H1 (cell line): ENCODE measurements around the gene KCNH1. TPM values are rescaled to one million over a fixed set of nuclear protein-coding genes. Genes with fewer than 3 reads are reported as not detected.

ENCODE experiments used
- CTCF ChIA-PET: fragments of 300-600 bp; sonication (Branson Sonifier 250); formaldehyde crosslinking; loops from one replicate; lab custom pipeline; 2021; ENCODE audit not compliant: partially characterized antibody; lab: Charles Lee
- POLR2A ChIA-PET: fragments of 300-600 bp; sonication (Branson Sonifier 250); formaldehyde crosslinking; loops from one replicate; lab custom pipeline; 2021; ENCODE audit warnings: inconsistent platforms; ENCODE audit not compliant: partially characterized antibody; lab: Charles Lee
- DNase-seq, 2 experiments: peaks; one replicate each; pipeline versions ENCODE4 v3.0.0 to v3.0.0-alpha.2; 2010 to 2022; ENCODE audit warnings: low spot score in 2 of 2, low read depth in 1 of 2, mixed read lengths in 1 of 2
- FAIRE-seq: peaks from 2 replicates; lab custom pipeline; 2011; peaks lifted over from hg19 to GRCh38; lab: Jason Lieb, UNC
- H2AFZ ChIP-seq: 2 replicates; pipeline ENCODE4 v1.8.1; 2012; ENCODE audit warnings: low read length, inconsistent platforms
- H2AK5ac ChIP-seq: 2 replicates; pipeline ENCODE4 v1.6.1; 2013; ENCODE audit warnings: low read depth, low read length
- H2BK120ac ChIP-seq: replicated peaks from 2 replicates; pipeline ENCODE3; 2013; ENCODE audit warnings: low read depth, low read length, inconsistent platforms
- H2BK12ac ChIP-seq: 2 replicates; pipeline ENCODE4 v1.6.1; 2013; ENCODE audit warnings: low read depth, low read length
- H2BK15ac ChIP-seq: 2 replicates; pipeline ENCODE4 v1.6.1; 2013; ENCODE audit warnings: low read length
- H2BK20ac ChIP-seq: 2 replicates; pipeline ENCODE4 v1.6.1; 2013; ENCODE audit warnings: low read length
- H2BK5ac ChIP-seq: 2 replicates; pipeline ENCODE4 v1.6.1; 2013; ENCODE audit warnings: low read depth, low read length
- H3K14ac ChIP-seq: 2 replicates; pipeline ENCODE4 v1.6.1; 2013; ENCODE audit warnings: inconsistent platforms; ENCODE audit not compliant: insufficient read length
- H3K18ac ChIP-seq: 2 replicates; pipeline ENCODE4 v1.6.1; 2013; ENCODE audit warnings: low read length; ENCODE audit errors: extremely low read depth
- H3K23ac ChIP-seq: 2 replicates; pipeline ENCODE4 v1.6.1; 2013; ENCODE audit warnings: inconsistent platforms; ENCODE audit not compliant: insufficient read length
- H3K23me2 ChIP-seq: 2 replicates; pipeline ENCODE4 v1.6.1; 2013; ENCODE audit warnings: low read depth, low read length
- H3K27ac ChIP-seq: 2 replicates; pipeline ENCODE4 v1.6.1; 2011; ENCODE audit warnings: low read depth, low read length, inconsistent platforms
- H3K27me3 ChIP-seq, 4 experiments: replicated peaks in 1 of 4; 1 replicate in 1 of 4; 2 replicates in 3 of 4; pipeline versions ENCODE4 v1.6.1 to v1.8.1; 2011 to 2013; ENCODE audit warnings: low read length in 3 of 4, mild to moderate bottlenecking in 3 of 4, inconsistent platforms in 2 of 4, mixed read lengths in 2 of 4, moderate library complexity in 1 of 4; ENCODE audit not compliant: control insufficient read depth in 3 of 4, insufficient read depth in 3 of 4; ENCODE audit errors: extremely low read depth in 1 of 4
- H3K36me3 ChIP-seq, 4 experiments: 2 replicates each; pipeline versions ENCODE4 v1.6.1 to v1.8.1; 2011 to 2013; ENCODE audit warnings: mild to moderate bottlenecking in 4 of 4, low read length in 3 of 4, moderate library complexity in 2 of 4, control low read depth in 1 of 4, inconsistent platforms in 1 of 4; ENCODE audit not compliant: insufficient read depth in 4 of 4, control insufficient read depth in 2 of 4
- H3K4ac ChIP-seq: replicated peaks from 2 replicates; pipeline ENCODE3; 2013; ENCODE audit warnings: low read length, low read depth, mixed read lengths, inconsistent platforms; ENCODE audit not compliant: insufficient read length
- H3K4me1 ChIP-seq, 4 experiments: replicated peaks in 1 of 4; 1 replicate in 1 of 4; 2 replicates in 3 of 4; pipeline versions ENCODE4 v1.6.1 to v1.8.1; 2011 to 2013; ENCODE audit warnings: low read length in 3 of 4, inconsistent platforms in 2 of 4, mixed read lengths in 1 of 4; ENCODE audit not compliant: insufficient read depth in 4 of 4, control insufficient read depth in 3 of 4
- H3K4me2 ChIP-seq, 2 experiments: 2 replicates each; pipeline versions ENCODE4 v1.6.1 to v1.8.1; 2011 to 2013; ENCODE audit warnings: low read depth in 2 of 2, low read length in 2 of 2, control low read depth in 1 of 2, inconsistent platforms in 1 of 2, mild to moderate bottlenecking in 1 of 2; ENCODE audit not compliant: insufficient read depth in 1 of 2
- H3K4me3 ChIP-seq, 4 experiments: fragments of 200-600, 300-600 bp in 1 of 4; sonication (generic), shearing (Covaris generic), sonication (Bioruptor Twin) in 1 of 4; 2 replicates each; pipeline versions ENCODE4 v1.5.1 to v1.8.1; 2011 to 2016; ENCODE audit warnings: low read length in 4 of 4, low read depth in 3 of 4, control low read depth in 2 of 4, inconsistent platforms in 2 of 4, mild to moderate bottlenecking in 2 of 4, mixed read lengths in 1 of 4, moderate library complexity in 1 of 4; ENCODE audit not compliant: insufficient read depth in 2 of 4; ENCODE audit errors: extremely low read depth in 1 of 4
- H3K56ac ChIP-seq: replicated peaks from 2 replicates; pipeline ENCODE3; 2013; ENCODE audit warnings: low read depth, mild to moderate bottlenecking, mixed read lengths, low read length, inconsistent platforms; ENCODE audit not compliant: insufficient read length
- H3K79me1 ChIP-seq: 2 replicates; pipeline ENCODE4 v1.6.1; 2013; ENCODE audit warnings: low read depth, low read length, control low read depth
- H3K79me2 ChIP-seq, 2 experiments: 2 replicates each; pipeline versions ENCODE4 v1.6.1 to v1.8.1; 2012 to 2013; ENCODE audit warnings: low read length in 2 of 2, mild to moderate bottlenecking in 2 of 2, inconsistent platforms in 1 of 2; ENCODE audit not compliant: insufficient read depth in 2 of 2, control insufficient read depth in 1 of 2
- H3K9ac ChIP-seq, 4 experiments: replicated peaks in 1 of 4; 1 replicate in 1 of 4; 2 replicates in 3 of 4; pipeline versions ENCODE4 v1.6.1 to v1.8.1; 2011 to 2013; ENCODE audit warnings: low read depth in 3 of 4, low read length in 3 of 4, control low read depth in 2 of 4, mild to moderate bottlenecking in 2 of 4, moderate library complexity in 2 of 4, inconsistent platforms in 1 of 4; ENCODE audit errors: extremely low read depth in 1 of 4
- H3K9me3 ChIP-seq, 2 experiments: 2 replicates each; pipeline versions ENCODE4 v1.6.1 to v1.8.1; 2012 to 2013; ENCODE audit warnings: mild to moderate bottlenecking in 2 of 2, moderate library complexity in 2 of 2, control low read depth in 1 of 2, inconsistent platforms in 1 of 2, low read depth in 1 of 2, low read length in 1 of 2, mixed read lengths in 1 of 2; ENCODE audit not compliant: insufficient read depth in 2 of 2
- H4K20me1 ChIP-seq, 2 experiments: replicated peaks in 1 of 2; 2 replicates each; pipeline versions ENCODE3 to v1.8.1; 2011 to 2013; ENCODE audit warnings: inconsistent platforms in 2 of 2, low read length in 2 of 2, mild to moderate bottlenecking in 1 of 2; ENCODE audit not compliant: insufficient read depth in 2 of 2, control insufficient read depth in 1 of 2
- H4K5ac ChIP-seq: 2 replicates; pipeline ENCODE4 v1.6.1; 2013; ENCODE audit warnings: low read length, low read depth, mixed read lengths, inconsistent platforms; ENCODE audit not compliant: insufficient read length
- H4K8ac ChIP-seq: 2 replicates; pipeline ENCODE4 v1.8.0; 2013; ENCODE audit warnings: mild to moderate bottlenecking, moderate library complexity, low read length, inconsistent platforms; ENCODE audit not compliant: insufficient read depth; ENCODE audit errors: extremely low read depth
- H4K91ac ChIP-seq: replicated peaks from 2 replicates; pipeline ENCODE3; 2013; ENCODE audit warnings: low read length, mixed read lengths, inconsistent platforms; ENCODE audit not compliant: insufficient read length
- HDAC2 ChIP-seq, 2 experiments: fragments of 300-600 bp in 1 of 2; sonication (generic) in 1 of 2; IDR thresholded peaks; 2 replicates each; pipeline ENCODE4 v1.6.1; 2011 to 2012; ENCODE audit warnings: low read depth in 2 of 2, low read length in 2 of 2, mild to moderate bottlenecking in 2 of 2, moderate library complexity in 2 of 2, borderline replicate concordance in 1 of 2, inconsistent platforms in 1 of 2
- WGBS, 2 experiments: shearing (Covaris generic) in 1 of 2; methylation state at CpG; one replicate each; pipeline versions ENCODE4 v1.1.6 to v1.1.7; 2013 to 2015; ENCODE audit warnings: low lambda C conversion rate in 2 of 2, mixed read lengths in 2 of 2, inconsistent platforms in 1 of 2, low coverage in 1 of 2, missing lambda C conversion rate in 1 of 2; ENCODE audit not compliant: insufficient replicate concordance in 2 of 2, insufficient coverage in 1 of 2, insufficient read length in 1 of 2; ENCODE audit errors: extremely low coverage in 1 of 2, missing lambda C conversion rate in 1 of 2; 5-methylcytosine and 5-hydroxymethylcytosine counted together
- polyA plus RNA-seq, 7 experiments: library from polyadenylated mRNA; depleted of rRNA in 3 of 7; stranded (reverse) in 5 of 7; unstranded in 2 of 7; fragments of >200 nt in 5 of 7; fragments of 200-250 nt in 2 of 7; gene quantifications; 1 replicate in 5 of 7; 2 replicates in 1 of 7; 4 replicates in 1 of 7; pipeline versions ENCODE4 v1.2.1 to v1.2.3, GENCODE V29; 2011 to 2013; ENCODE audit warnings: missing spikeins in 2 of 7, mixed read lengths in 2 of 7
- total RNA-seq: library from RNA; stranded (reverse); fragmentation: NEBNext Ultra II Directional; extraction: Animal tissue kit (Norgen Biotek cat#: 25700); gene quantifications from 2 replicates; pipeline ENCODE4 v1.2.1, GENCODE V29; 2021

The KCNH1 gene
- total and polyA plus RNA-seq, 2 of the 8 experiments (the other 6 are each of a cell fraction or from before 2014, with no cell fraction given), result 0.27 to 0.34 TPM

GRCh38 chr1:210770396-210770984, 363.5 kb downstream of the KCNH1 start:
- Histone ChIP-seq H2BK12ac (no peak overlapping the region), H4K20me1 (no peaks in the 10 kb centered on the region), H3K4me1 (0 out of 7 replicates have a peak, but pooled peaks cover 0 to 2% (median 0%) of the 10 kb centered on the region in 4 experiments), H3K4me3 (no peak overlapping the region), H3K27me3 (no peaks in the 10 kb centered on the region), H3K14ac (no peak overlapping the region), H3K9me3 (no peaks in the 10 kb centered on the region), H4K91ac (no peak overlapping the region), H3K4me2 (no peak overlapping the region), H3K18ac (no peak overlapping the region), H3K27ac (no peak overlapping the region), H2BK20ac (no peak overlapping the region), H3K56ac (no peak overlapping the region), H2AK5ac (no peak overlapping the region), H3K79me1 (no peaks in the 10 kb centered on the region), H3K23me2 (no peaks in the 10 kb centered on the region), H3K36me3 (no peaks in the 10 kb centered on the region), H2BK120ac (no peak overlapping the region), H3K4ac (no peak overlapping the region), H3K23ac (no peak overlapping the region), H2AFZ (no peak overlapping the region), H4K8ac (no peak overlapping the region), H3K9ac (no peak overlapping the region), H2BK5ac (no peak overlapping the region), H2BK15ac (no peak overlapping the region), H3K79me2 (no peaks in the 10 kb centered on the region), H4K5ac (no peak overlapping the region)
- FAIRE-seq, result no peak
- no peak for DNase-seq
- TF ChIP-seq HDAC2 (IDR thresholded peaks at IDR 0.05; ENCODE audit: borderline replicate concordance in 1 of 2, low read depth in 2 of 2, low read length in 2 of 2), result no peak
- POLR2A ChIA-PET, result no interaction called here
- CTCF ChIA-PET, result interaction anchor here (0.6 to 1.4 kb wide), 2 partner anchors 175 to 364 kb away, joined by 3 to 4 read pairs; no protein-coding TSS in a partner anchor
- 87% methylated on average over 9 of the region's 9 CpGs; no CpG with 5 or more reads in 1 of the 2 experiments for WGBS, 2 experiments
